SK-N-SH (cell line): ENCODE results near the gene TLX1. TPM values are rescaled to one million over a fixed set of nuclear protein-coding genes. Genes with fewer than 3 reads are reported as not detected.

Source experiments
- CTCF ChIA-PET: fragments of 300-600, 350-600 bp; formaldehyde crosslinking; extraction: SDS; loops from one replicate; lab custom pipeline; 2021; lab: Yijun Ruan, JAX
- POLR2A ChIA-PET: fragments of 350-600 bp; sonication (Branson Sonifier 250); formaldehyde crosslinking; extraction: SDS; loops from one replicate; lab custom pipeline; 2020; ENCODE audit warnings: antibody characterized with exemption, inconsistent platforms; lab: Yijun Ruan, JAX
- DNase-seq: peaks from one replicate; pipeline ENCODE4 v3.0.0; 2012
- H2AFZ ChIP-seq: fragments of 200-600 bp; sonication (generic); 2 replicates; pipeline ENCODE4 v1.8.1; 2016; ENCODE audit warnings: antibody characterized with exemption, mild to moderate bottlenecking, low read depth
- H3F3A ChIP-seq: fragments of 200-600 bp; sonication (generic); replicated peaks from 2 replicates; pipeline ENCODE3; 2016; ENCODE audit warnings: antibody characterized with exemption, mild to moderate bottlenecking; ENCODE audit not compliant: insufficient read depth
- H3K27ac ChIP-seq, 2 experiments: fragments of 200-500 bp in 1 of 2; fragments of 200-600 bp in 1 of 2; sonication (Bioruptor generic) in 1 of 2; sonication (generic), shearing (Covaris generic) in 1 of 2; 2 replicates each; pipeline versions ENCODE4 v1.5.1 to v1.6.1; 2014 to 2016; ENCODE audit warnings: low read depth in 2 of 2, inconsistent platforms in 1 of 2, low read length in 1 of 2, mild to moderate bottlenecking in 1 of 2, mixed read lengths in 1 of 2
- H3K27me3 ChIP-seq: fragments of 200-600 bp; sonication (generic), shearing (Covaris generic); 2 replicates; pipeline ENCODE4 v1.6.1; 2016; ENCODE audit warnings: mixed run types; ENCODE audit not compliant: insufficient read depth
- H3K36me3 ChIP-seq, 2 experiments: fragments of 200-500 bp in 1 of 2; fragments of 200-600 bp in 1 of 2; sonication (Bioruptor generic) in 1 of 2; sonication (generic) in 1 of 2; replicated peaks in 1 of 2; 2 replicates each; pipeline versions ENCODE3 to v1.5.1; 2014 to 2016; ENCODE audit warnings: low read length in 1 of 2, mild to moderate bottlenecking in 1 of 2; ENCODE audit not compliant: insufficient read depth in 2 of 2, control insufficient read depth in 1 of 2
- H3K4me1 ChIP-seq, 2 experiments: fragments of 200-500 bp in 1 of 2; fragments of 200-600 bp in 1 of 2; sonication (Bioruptor generic) in 1 of 2; sonication (generic), shearing (Covaris generic) in 1 of 2; 2 replicates each; pipeline versions ENCODE4 v1.5.1 to v1.6.1; 2014 to 2016; ENCODE audit warnings: low read depth in 1 of 2, low read length in 1 of 2, mixed run types in 1 of 2; ENCODE audit not compliant: insufficient read depth in 2 of 2, control insufficient read depth in 1 of 2
- H3K4me2 ChIP-seq: fragments of 200-600 bp; sonication (generic), shearing (Covaris generic); 2 replicates; pipeline ENCODE4 v1.6.1; 2017; ENCODE audit warnings: mixed run types
- H3K4me3 ChIP-seq, 2 experiments: fragments of 200-500 bp in 1 of 2; fragments of 200-600 bp in 1 of 2; sonication (Bioruptor generic) in 1 of 2; sonication (generic), shearing (Covaris generic) in 1 of 2; 2 replicates each; pipeline versions ENCODE4 v1.5.1 to v1.8.1; 2014 to 2016; ENCODE audit warnings: low read depth in 2 of 2, inconsistent platforms in 1 of 2, low read length in 1 of 2, mild to moderate bottlenecking in 1 of 2, mixed read lengths in 1 of 2, moderate library complexity in 1 of 2
- H3K79me2 ChIP-seq: fragments of 200-600 bp; sonication (generic); 2 replicates; pipeline ENCODE4 v1.8.1; 2017; ENCODE audit warnings: mild to moderate bottlenecking; ENCODE audit not compliant: insufficient read depth
- H3K9ac ChIP-seq: fragments of 200-600 bp; sonication (generic); 2 replicates; pipeline ENCODE4 v1.6.1; 2017; ENCODE audit warnings: mixed run types
- H3K9me2 ChIP-seq: fragments of 200-600 bp; sonication (generic); 2 replicates; pipeline ENCODE4 v1.6.1; 2017; ENCODE audit warnings: mixed run types
- H3K9me3 ChIP-seq: fragments of 200-600 bp; sonication (generic); 2 replicates; pipeline ENCODE4 v1.6.1; 2017; ENCODE audit warnings: mixed run types, mild to moderate bottlenecking, moderate library complexity
- H4K20me1 ChIP-seq: fragments of 200-600 bp; sonication (generic); 2 replicates; pipeline ENCODE4 v1.6.1; 2017; ENCODE audit warnings: mild to moderate bottlenecking, mixed run types; ENCODE audit not compliant: insufficient read depth
- CHD2 ChIP-seq: fragments of 150-350 bp; IDR thresholded peaks from 2 replicates; pipeline ENCODE4 v1.6.1; 2018; ENCODE audit warnings: low read length; ENCODE audit not compliant: partially characterized antibody
- ELF1 ChIP-seq: IDR thresholded peaks from 2 replicates; pipeline ENCODE4 v1.4.0; 2012
- FOSL2 ChIP-seq: IDR thresholded peaks from 2 replicates; pipeline ENCODE4 v1.4.0; 2012; ENCODE audit warnings: low read depth, mild to moderate bottlenecking, moderate library complexity, borderline replicate concordance
- FOXJ3 ChIP-seq: sonication (generic); formaldehyde crosslinking; IDR thresholded peaks from 2 replicates; pipeline ENCODE4 v1.5.1; 2020; ENCODE audit warnings: mild to moderate bottlenecking, missing genetic modification reagents
- FOXM1 ChIP-seq: IDR thresholded peaks from 2 replicates; pipeline ENCODE4 v1.4.0; 2012; ENCODE audit warnings: low read depth, mild to moderate bottlenecking
- GATA2 ChIP-seq: sonication (generic); formaldehyde crosslinking; IDR thresholded peaks from 2 replicates; pipeline ENCODE4 v1.5.0; 2020; ENCODE audit warnings: mild to moderate bottlenecking, missing genetic modification reagents
- NFIC ChIP-seq: IDR thresholded peaks from 2 replicates; pipeline ENCODE4 v1.4.0; 2012; ENCODE audit warnings: borderline replicate concordance
- RCOR1 ChIP-seq: fragments of 150-350 bp; IDR thresholded peaks from 2 replicates; pipeline ENCODE4 v1.6.1; 2017; ENCODE audit warnings: antibody characterized with exemption, low read length
- REST ChIP-seq: IDR thresholded peaks from 2 replicates; pipeline ENCODE4 v1.6.1; 2012; ENCODE audit warnings: mild to moderate bottlenecking, low read depth, low read length, moderate library complexity
- WGBS: methylation state at CpG from one replicate; pipeline ENCODE4 v1.1.6; 2017; ENCODE audit warnings: low lambda C conversion rate; 5-methylcytosine and 5-hydroxymethylcytosine counted together
- polyA plus RNA-seq, 3 experiments: library from polyadenylated mRNA; depleted of rRNA; stranded (reverse); fragments of >200 nt; gene quantifications; 2 replicates each; pipeline ENCODE4 v1.2.3, GENCODE V29; 2012
- TF ChIP-seq, protein P1 (sequence below): fragments of 150-350 bp; IDR thresholded peaks from 2 replicates; pipeline ENCODE4 v1.6.1; 2016; ENCODE audit warnings: mild to moderate bottlenecking, low read depth, low read length

Gene TLX1
- polyA plus RNA-seq, 1 of the 3 experiments (the other 2 are of a cell fraction), result not detected

DNA sequence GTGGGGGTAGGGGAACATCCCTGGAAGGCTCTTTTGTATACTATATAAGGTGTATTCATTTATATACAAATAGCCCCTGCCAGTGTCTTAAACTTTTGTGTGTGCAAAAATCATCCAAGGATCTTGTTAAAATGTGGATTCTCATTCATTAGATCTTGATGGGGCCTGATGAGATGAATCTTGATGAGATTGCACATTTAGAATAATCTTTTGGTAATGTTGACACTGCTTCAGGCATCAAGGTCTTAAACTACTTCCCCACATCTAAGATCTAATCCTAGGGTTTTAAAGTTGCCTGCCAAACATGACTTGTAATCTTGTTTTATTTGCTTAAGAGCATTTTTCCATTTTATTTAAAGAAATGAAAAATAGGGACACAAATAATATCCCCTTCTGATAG, 13.0 kb downstream of the TLX1 start (continued):
- TF ChIP-seq FOXM1 (no peak), CHD2 (no peak), FOSL2 (no peak), REST (no peak), NFIC (no peak), RCOR1 (no peak), ELF1 (no peak), FOXJ3 (CRISPR knock-in tag) (no peak), GATA2 (no peak)

- Histone ChIP-seq H2AFZ (no peak overlapping the region), H3K27ac (no peak overlapping the region), H3K27me3 (peaks cover 54% of the 10 kb centered on the region), H4K20me1 (no peaks in the 10 kb centered on the region), H3K9me2 (no peaks in the 10 kb centered on the region), H3K9me3 (no peaks in the 10 kb centered on the region), H3K4me1 (peaks cover 0 to 3% of the 10 kb centered on the region in 2 experiments; a peak in 1 of 4 replicates), H3K9ac (no peak overlapping the region), H3K36me3 (no peaks in the 10 kb centered on the region), H3K4me3 (no peak overlapping the region), H3K4me2 (no peak overlapping the region), H3F3A (no peaks in the 10 kb centered on the region), H3K79me2 (no peaks in the 10 kb centered on the region)
- WGBS, result 22% methylated on average over 7 of the region's 7 CpGs
- CTCF ChIA-PET, result interaction anchor here (1.2 to 21.6 kb wide), 4 partner anchors 14 to 95 kb away, joined by 3 to 972 read pairs (median 15); partner anchors contain the start of gene TLX1
- no peak for DNase-seq
- TF ChIP-seq, protein P1, sequence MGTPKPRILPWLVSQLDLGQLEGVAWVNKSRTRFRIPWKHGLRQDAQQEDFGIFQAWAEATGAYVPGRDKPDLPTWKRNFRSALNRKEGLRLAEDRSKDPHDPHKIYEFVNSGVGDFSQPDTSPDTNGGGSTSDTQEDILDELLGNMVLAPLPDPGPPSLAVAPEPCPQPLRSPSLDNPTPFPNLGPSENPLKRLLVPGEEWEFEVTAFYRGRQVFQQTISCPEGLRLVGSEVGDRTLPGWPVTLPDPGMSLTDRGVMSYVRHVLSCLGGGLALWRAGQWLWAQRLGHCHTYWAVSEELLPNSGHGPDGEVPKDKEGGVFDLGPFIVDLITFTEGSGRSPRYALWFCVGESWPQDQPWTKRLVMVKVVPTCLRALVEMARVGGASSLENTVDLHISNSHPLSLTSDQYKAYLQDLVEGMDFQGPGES, result no peak
- TF ChIP-seq REST, result no peak
- TF ChIP-seq NFIC, result no peak
- POLR2A ChIA-PET, result no interaction called here
Observed at GRCh38 chr10:101145145-101145544, 14.0 kb downstream of the TLX1 start.
